ENCODE measurements around the gene FYN. TPM values are rescaled to one million over a fixed set of nuclear protein-coding genes. Genes with fewer than 3 reads are reported as not detected.

The FYN gene
- total and polyA plus RNA-seq, 10 of the 15 experiments (the other 5 are each of a cell fraction or from before 2014, with no cell fraction given), result 51.4 to 247 (median 138) TPM

DNA sequence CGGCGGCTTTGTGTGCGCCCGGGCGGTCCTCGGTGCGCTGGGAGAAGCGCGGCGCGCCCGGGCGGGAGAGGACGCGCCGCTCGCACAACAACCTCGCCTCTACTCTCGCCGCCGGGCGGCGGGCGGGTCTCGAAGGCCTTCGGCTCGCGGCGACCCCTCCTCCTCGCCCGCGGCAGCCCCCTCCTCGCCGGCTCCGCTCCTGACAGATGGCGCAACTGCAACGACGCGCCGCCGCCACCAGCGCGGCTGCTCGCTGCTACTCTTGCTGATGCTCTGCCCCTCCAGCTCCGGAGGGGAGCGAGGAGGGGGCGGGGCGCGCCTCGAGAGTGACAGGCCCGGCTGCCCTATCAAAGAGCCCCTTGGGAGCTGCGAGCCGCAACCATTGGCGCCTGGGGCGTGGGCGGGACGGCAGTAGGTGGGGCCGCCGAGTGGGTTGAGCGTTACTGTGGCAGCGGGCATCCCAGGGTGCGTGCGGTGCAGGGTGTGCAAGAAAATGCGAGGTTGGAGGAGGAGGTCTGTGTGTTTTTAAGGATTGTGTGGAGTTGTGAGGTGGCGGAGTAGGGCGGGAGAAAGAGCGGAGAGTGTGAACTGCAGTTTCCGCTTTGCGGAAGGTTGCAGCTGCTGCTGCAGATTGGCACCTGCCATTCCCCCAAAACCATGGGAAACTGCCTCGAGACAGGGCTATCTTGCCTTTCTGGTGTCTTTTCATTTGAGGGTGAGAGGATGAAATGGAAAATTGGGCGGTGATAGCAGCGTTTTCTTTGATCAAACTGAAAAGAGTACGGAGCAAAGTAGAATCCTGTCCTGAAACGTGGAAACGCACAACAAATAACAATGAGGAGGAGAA, at the start of gene FYN (continued):
- TF ChIP-seq, protein P1, sequence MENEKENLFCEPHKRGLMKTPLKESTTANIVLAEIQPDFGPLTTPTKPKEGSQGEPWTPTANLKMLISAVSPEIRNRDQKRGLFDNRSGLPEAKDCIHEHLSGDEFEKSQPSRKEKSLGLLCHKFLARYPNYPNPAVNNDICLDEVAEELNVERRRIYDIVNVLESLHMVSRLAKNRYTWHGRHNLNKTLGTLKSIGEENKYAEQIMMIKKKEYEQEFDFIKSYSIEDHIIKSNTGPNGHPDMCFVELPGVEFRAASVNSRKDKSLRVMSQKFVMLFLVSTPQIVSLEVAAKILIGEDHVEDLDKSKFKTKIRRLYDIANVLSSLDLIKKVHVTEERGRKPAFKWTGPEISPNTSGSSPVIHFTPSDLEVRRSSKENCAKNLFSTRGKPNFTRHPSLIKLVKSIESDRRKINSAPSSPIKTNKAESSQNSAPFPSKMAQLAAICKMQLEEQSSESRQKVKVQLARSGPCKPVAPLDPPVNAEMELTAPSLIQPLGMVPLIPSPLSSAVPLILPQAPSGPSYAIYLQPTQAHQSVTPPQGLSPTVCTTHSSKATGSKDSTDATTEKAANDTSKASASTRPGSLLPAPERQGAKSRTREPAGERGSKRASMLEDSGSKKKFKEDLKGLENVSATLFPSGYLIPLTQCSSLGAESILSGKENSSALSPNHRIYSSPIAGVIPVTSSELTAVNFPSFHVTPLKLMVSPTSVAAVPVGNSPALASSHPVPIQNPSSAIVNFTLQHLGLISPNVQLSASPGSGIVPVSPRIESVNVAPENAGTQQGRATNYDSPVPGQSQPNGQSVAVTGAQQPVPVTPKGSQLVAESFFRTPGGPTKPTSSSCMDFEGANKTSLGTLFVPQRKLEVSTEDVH (IDR thresholded peaks at IDR 0.05; ENCODE audit: low read depth, partially characterized antibody), result no peak
- TF ChIP-seq RBBP5 (conservative IDR thresholded peaks at IDR 0.05) (no peak), CHD1 (IDR thresholded peaks at IDR 0.05; ENCODE audit: low read depth, low read length) (no peak), KLF5 (IDR thresholded peaks at IDR 0.05; ENCODE audit: partially characterized antibody) (no peak), ZNF622 (IDR thresholded peaks at IDR 0.05) (no peak), SP1 (IDR thresholded peaks at IDR 0.05; ENCODE audit: low read depth, low read length) (peak; percentile 98), POU2F2 (IDR thresholded peaks at IDR 0.05; ENCODE audit: borderline replicate concordance, low read depth, low read length) (no peak), DPF2 (IDR thresholded peaks at IDR 0.05) (peak; percentile 99), HCFC1 (IDR thresholded peaks at IDR 0.05; ENCODE audit: low read length) (no peak)
- TF ChIP-seq, protein P2, sequence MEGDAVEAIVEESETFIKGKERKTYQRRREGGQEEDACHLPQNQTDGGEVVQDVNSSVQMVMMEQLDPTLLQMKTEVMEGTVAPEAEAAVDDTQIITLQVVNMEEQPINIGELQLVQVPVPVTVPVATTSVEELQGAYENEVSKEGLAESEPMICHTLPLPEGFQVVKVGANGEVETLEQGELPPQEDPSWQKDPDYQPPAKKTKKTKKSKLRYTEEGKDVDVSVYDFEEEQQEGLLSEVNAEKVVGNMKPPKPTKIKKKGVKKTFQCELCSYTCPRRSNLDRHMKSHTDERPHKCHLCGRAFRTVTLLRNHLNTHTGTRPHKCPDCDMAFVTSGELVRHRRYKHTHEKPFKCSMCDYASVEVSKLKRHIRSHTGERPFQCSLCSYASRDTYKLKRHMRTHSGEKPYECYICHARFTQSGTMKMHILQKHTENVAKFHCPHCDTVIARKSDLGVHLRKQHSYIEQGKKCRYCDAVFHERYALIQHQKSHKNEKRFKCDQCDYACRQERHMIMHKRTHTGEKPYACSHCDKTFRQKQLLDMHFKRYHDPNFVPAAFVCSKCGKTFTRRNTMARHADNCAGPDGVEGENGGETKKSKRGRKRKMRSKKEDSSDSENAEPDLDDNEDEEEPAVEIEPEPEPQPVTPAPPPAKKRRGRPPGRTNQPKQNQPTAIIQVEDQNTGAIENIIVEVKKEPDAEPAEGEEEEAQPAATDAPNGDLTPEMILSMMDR (IDR thresholded peaks at IDR 0.05 in 2 of 3, conservative IDR thresholded peaks at IDR 0.05 in 1 of 3; ENCODE audit: control insufficient read depth in 2 of 3, extremely low read depth in 1 of 3, insufficient read depth in 1 of 3, low read depth in 3 of 3, low read length in 3 of 3), result peak; percentile 28 to 65 (median 30); a peak in 5 of 6 replicates
- TF ChIP-seq, protein P3, sequence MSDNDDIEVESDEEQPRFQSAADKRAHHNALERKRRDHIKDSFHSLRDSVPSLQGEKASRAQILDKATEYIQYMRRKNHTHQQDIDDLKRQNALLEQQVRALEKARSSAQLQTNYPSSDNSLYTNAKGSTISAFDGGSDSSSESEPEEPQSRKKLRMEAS (IDR thresholded peaks at IDR 0.05; ENCODE audit: low read depth, low read length), result peak; percentile 41; the same call in 1 of the 2 replicates
- TF ChIP-seq, protein P4, sequence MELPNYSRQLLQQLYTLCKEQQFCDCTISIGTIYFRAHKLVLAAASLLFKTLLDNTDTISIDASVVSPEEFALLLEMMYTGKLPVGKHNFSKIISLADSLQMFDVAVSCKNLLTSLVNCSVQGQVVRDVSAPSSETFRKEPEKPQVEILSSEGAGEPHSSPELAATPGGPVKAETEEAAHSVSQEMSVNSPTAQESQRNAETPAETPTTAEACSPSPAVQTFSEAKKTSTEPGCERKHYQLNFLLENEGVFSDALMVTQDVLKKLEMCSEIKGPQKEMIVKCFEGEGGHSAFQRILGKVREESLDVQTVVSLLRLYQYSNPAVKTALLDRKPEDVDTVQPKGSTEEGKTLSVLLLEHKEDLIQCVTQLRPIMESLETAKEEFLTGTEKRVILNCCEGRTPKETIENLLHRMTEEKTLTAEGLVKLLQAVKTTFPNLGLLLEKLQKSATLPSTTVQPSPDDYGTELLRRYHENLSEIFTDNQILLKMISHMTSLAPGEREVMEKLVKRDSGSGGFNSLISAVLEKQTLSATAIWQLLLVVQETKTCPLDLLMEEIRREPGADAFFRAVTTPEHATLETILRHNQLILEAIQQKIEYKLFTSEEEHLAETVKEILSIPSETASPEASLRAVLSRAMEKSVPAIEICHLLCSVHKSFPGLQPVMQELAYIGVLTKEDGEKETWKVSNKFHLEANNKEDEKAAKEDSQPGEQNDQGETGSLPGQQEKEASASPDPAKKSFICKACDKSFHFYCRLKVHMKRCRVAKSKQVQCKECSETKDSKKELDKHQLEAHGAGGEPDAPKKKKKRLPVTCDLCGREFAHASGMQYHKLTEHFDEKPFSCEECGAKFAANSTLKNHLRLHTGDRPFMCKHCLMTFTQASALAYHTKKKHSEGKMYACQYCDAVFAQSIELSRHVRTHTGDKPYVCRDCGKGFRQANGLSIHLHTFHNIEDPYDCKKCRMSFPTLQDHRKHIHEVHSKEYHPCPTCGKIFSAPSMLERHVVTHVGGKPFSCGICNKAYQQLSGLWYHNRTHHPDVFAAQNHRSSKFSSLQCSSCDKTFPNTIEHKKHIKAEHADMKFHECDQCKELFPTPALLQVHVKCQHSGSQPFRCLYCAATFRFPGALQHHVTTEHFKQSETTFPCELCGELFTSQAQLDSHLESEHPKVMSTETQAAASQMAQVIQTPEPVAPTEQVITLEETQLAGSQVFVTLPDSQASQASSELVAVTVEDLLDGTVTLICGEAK (IDR thresholded peaks at IDR 0.05; ENCODE audit: borderline replicate concordance), result no peak
- TF ChIP-seq, protein P5, sequence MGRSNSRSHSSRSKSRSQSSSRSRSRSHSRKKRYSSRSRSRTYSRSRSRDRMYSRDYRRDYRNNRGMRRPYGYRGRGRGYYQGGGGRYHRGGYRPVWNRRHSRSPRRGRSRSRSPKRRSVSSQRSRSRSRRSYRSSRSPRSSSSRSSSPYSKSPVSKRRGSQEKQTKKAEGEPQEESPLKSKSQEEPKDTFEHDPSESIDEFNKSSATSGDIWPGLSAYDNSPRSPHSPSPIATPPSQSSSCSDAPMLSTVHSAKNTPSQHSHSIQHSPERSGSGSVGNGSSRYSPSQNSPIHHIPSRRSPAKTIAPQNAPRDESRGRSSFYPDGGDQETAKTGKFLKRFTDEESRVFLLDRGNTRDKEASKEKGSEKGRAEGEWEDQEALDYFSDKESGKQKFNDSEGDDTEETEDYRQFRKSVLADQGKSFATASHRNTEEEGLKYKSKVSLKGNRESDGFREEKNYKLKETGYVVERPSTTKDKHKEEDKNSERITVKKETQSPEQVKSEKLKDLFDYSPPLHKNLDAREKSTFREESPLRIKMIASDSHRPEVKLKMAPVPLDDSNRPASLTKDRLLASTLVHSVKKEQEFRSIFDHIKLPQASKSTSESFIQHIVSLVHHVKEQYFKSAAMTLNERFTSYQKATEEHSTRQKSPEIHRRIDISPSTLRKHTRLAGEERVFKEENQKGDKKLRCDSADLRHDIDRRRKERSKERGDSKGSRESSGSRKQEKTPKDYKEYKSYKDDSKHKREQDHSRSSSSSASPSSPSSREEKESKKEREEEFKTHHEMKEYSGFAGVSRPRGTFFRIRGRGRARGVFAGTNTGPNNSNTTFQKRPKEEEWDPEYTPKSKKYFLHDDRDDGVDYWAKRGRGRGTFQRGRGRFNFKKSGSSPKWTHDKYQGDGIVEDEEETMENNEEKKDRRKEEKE (IDR thresholded peaks at IDR 0.05), result no peak
- TF ChIP-seq, protein P6, sequence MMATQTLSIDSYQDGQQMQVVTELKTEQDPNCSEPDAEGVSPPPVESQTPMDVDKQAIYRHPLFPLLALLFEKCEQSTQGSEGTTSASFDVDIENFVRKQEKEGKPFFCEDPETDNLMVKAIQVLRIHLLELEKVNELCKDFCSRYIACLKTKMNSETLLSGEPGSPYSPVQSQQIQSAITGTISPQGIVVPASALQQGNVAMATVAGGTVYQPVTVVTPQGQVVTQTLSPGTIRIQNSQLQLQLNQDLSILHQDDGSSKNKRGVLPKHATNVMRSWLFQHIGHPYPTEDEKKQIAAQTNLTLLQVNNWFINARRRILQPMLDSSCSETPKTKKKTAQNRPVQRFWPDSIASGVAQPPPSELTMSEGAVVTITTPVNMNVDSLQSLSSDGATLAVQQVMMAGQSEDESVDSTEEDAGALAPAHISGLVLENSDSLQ (IDR thresholded peaks at IDR 0.05), result peak; percentile 100
